WERI-Rb-1 (cell line): ENCODE results near the gene ACOT13.
"Not testable (repeated sequence)": the region's sequence is repeated elsewhere in the genome, so short reads cannot be mapped to it uniquely, and the experiment has no call there.

Experiments
- DNase-seq: peaks from one replicate; pipeline ENCODE4 v3.0.0-alpha.2; 2020
- H3K27ac ChIP-seq: fragments of 250-450 bp; sonication (Bioruptor Pico); 2 replicates; pipeline ENCODE4 v1.5.1; 2020; ENCODE audit warnings: mild to moderate bottlenecking, moderate library complexity
- H3K27me3 ChIP-seq: fragments of 250-450 bp; sonication (Bioruptor Pico); 2 replicates; pipeline ENCODE4 v1.5.1; 2021; ENCODE audit warnings: mild to moderate bottlenecking, low read depth, moderate library complexity; ENCODE audit not compliant: insufficient read depth, severe bottlenecking
- H3K36me3 ChIP-seq: fragments of 250-450 bp; sonication (Bioruptor Pico); 2 replicates; pipeline ENCODE4 v1.5.1; 2020; ENCODE audit warnings: mild to moderate bottlenecking, moderate library complexity
- H3K4me3 ChIP-seq: 2 replicates; pipeline ENCODE4 v1.5.1; 2011; ENCODE audit warnings: low read depth, mild to moderate bottlenecking, control low read depth, low read length
- H3K9me3 ChIP-seq: fragments of 250-450 bp; sonication (Bioruptor Pico); 2 replicates; pipeline ENCODE4 v1.5.1; 2021; ENCODE audit warnings: mild to moderate bottlenecking, moderate library complexity; ENCODE audit not compliant: severe bottlenecking
- TF ChIP-seq, protein P1 (sequence below): IDR thresholded peaks from 2 replicates; pipeline ENCODE4 v1.5.1; 2011; ENCODE audit warnings: low read depth, mild to moderate bottlenecking, control low read depth, inconsistent platforms, low read length

Gene ACOT13

DNA sequence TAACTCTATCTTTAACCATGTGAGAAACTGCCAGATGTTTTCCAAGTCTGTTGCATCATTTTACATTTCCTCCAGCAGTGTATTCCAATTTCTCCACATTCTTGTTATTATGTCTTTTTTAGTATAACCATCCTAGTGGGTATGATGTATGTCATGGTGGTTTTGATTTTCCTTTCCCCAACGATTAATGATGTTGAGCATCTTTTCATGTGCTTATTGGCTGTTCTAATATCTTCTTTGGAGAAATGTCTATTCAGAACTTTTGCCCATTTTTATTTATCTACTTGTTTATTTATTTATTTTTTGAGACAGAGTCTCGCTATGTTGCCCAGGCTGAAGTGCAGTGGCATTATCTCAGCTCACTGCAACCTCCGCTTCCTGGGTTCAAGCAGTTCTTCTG lies 56.4 kb downstream of the ACOT13 start:
- DNase-seq = no peak
- Histone ChIP-seq H3K9me3 (no peaks in the 10 kb centered on the region), H3K27me3 (no peaks in the 10 kb centered on the region), H3K27ac (no peak overlapping the region), H3K4me3 (no peak overlapping the region), H3K36me3 (peaks cover 10% of the 10 kb centered on the region)
- TF ChIP-seq, protein P1, sequence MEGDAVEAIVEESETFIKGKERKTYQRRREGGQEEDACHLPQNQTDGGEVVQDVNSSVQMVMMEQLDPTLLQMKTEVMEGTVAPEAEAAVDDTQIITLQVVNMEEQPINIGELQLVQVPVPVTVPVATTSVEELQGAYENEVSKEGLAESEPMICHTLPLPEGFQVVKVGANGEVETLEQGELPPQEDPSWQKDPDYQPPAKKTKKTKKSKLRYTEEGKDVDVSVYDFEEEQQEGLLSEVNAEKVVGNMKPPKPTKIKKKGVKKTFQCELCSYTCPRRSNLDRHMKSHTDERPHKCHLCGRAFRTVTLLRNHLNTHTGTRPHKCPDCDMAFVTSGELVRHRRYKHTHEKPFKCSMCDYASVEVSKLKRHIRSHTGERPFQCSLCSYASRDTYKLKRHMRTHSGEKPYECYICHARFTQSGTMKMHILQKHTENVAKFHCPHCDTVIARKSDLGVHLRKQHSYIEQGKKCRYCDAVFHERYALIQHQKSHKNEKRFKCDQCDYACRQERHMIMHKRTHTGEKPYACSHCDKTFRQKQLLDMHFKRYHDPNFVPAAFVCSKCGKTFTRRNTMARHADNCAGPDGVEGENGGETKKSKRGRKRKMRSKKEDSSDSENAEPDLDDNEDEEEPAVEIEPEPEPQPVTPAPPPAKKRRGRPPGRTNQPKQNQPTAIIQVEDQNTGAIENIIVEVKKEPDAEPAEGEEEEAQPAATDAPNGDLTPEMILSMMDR = no peak

DNA sequence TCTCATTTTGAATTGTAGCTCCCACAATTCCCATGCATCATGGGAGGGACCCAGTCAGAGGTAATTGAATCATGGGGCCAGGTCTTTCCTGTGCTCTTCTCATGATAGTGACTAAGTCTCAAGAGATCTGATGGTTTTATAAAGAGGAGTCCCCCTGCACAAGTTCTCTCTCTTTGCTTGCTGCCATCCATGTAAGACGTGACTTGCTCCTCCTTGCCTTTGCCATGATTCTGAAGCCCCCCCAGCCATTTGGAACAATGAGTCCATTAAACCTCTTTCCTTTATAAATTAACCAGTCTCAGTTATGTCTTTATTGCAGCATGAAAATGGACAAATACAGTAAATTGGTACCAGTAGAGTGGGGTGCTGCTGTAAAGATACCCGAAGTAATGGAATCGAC lies 63.8 kb downstream of the ACOT13 start:
- not testable (repeated sequence) for H3K27ac ChIP-seq, DNase-seq, H3K36me3 ChIP-seq, H3K27me3 ChIP-seq, H3K4me3 ChIP-seq
- H3K9me3 ChIP-seq = peaks cover 24% of the 10 kb centered on the region

DNA sequence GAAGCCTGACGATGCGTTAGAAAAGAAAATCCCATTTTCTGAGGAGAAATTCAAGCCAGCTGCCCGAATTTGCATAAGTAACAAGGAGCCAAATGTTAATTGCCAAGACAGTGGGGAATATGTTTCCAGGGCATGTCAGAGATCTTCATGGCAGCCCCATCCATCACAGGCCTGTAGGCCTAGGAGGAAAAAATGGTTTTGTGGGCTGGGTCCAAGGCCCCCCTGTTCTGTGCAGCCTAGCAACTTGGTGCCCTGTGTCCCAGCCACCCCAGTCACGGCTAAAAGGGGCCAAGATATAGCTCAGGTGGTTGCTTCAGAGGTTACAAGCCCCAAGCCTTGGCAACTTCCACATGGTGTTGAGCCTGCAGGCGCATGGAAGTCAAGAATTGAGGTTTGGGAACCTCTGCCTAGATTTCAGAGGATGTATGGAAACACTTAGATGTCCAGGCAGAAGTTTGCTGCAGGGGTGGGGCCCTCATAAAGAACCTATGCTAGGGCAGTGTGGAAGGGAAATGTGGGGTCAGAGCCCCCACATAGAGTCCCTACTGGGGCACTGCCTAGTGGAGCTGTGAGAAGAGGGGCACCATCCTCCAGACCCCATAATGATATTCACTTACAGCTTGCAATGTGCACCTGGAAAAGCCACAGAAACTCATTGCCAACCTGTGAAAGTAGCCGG lies 64.7 kb downstream of the ACOT13 start:
- DNase-seq, H3K4me3 ChIP-seq, H3K36me3 ChIP-seq, H3K27ac ChIP-seq, H3K27me3 ChIP-seq: not testable (repeated sequence)
- peaks cover 24% of the 10 kb centered on the region for H3K9me3 ChIP-seq

DNA sequence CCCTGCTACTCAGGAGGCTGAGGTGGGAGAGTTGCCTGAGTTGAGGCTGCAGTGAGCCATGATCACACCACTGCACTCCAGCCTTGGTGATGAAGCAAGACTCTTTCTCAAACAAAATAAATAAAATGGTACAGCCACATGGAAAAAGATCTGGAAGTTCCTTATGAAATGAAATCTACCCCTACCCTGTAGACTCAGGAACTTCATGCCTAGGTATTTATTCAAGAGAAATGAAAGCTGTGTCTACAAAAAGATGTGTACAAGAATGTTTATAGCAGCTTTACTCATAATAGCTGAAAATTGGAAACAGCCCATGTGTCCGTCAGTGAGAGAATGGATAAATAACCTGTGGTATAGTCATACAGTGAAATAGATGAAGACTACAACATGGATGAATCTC lies 67.3 kb downstream of the ACOT13 start:
- DNase-seq = no peak
- Histone ChIP-seq H3K36me3 (no peaks in the 10 kb centered on the region), H3K27me3 (no peaks in the 10 kb centered on the region), H3K9me3 (peaks cover 24% of the 10 kb centered on the region), H3K27ac (no peak overlapping the region), H3K4me3 (no peak overlapping the region)
- TF ChIP-seq, protein P1 = no peak

DNA sequence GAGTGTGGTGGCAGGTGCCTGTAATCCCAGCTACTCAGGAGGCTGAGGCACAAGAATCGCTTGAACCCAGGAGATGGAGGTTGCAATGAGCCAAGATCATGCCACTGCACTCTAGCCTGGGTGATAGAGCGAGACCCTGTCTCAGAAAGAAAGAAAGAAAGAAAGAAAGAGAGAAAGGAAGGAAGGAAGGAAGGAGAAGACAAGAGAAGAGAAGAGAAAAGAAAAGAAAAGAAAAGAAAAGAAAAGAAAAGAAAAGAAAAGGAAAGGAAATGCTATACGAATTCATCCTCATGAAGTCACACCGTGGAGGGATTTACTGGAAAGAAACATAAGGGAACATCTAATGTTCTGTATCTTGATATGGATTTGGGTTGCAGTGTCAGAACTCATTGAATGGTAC lies 67.8 kb downstream of the ACOT13 start:
- peaks cover 24% of the 10 kb centered on the region for H3K9me3 ChIP-seq
- not testable (repeated sequence) for DNase-seq, H3K27ac ChIP-seq, H3K27me3 ChIP-seq, H3K4me3 ChIP-seq, H3K36me3 ChIP-seq

DNA sequence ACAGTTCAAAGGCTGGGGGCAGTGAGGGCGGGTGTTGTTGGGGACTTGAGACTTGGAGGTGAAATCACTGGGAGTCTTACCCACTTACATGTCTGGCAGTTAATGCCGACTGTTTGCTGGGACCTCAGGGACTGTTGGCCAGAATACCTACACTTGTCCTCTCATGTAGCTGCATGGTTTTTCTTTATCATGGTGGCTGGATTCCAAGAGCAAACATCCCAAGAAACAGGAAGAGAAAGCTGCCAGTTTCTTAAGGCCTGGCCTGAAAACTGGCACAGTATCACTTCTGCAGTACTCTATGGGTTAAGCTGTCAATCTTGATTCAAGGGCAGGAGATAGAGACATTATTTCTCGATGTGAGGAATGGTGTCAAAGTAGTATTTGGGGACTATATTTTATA lies 71.9 kb downstream of the ACOT13 start:
- TF ChIP-seq, protein P1 = no peak
- Histone ChIP-seq H3K27ac (no peak overlapping the region), H3K27me3 (no peaks in the 10 kb centered on the region), H3K36me3 (no peaks in the 10 kb centered on the region), H3K4me3 (no peak overlapping the region), H3K9me3 (no peaks in the 10 kb centered on the region)
- no peak for DNase-seq

DNA sequence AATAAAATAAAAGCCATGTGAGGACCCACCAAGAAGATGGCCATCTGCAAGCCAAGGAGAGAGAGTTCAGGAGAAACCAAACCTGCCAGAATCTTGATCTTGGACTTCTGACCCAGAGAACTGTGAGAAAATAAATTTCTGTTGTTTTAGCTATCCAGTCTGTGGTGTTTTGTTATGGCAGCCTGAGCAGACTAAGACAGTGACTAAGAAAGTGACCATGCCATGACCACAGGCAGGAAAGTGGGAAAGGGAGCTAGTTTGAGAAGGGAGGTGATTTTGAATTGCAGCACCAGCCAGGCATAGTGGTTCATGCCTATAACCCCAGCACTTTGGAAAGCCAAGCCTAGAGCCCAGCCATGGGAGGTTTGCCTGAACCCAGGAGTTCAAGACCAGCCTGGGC lies 74.0 kb downstream of the ACOT13 start:
- H3K4me3 ChIP-seq = no peak overlapping the region
- no peak overlapping the region for H3K27ac ChIP-seq
- no peaks in the 10 kb centered on the region for H3K27me3 ChIP-seq
- no peak for DNase-seq
- H3K36me3 ChIP-seq = no peaks in the 10 kb centered on the region
- TF ChIP-seq, protein P1 = no peak
- no peaks in the 10 kb centered on the region for H3K9me3 ChIP-seq
